NCI-H1694 (cell line): Measurements from ENCODE around the gene UBALD1.

Experiments used
- DNase-seq: peaks from one replicate; lab custom pipeline; 2025; lab: John Stamatoyannopoulos, UW

The UBALD1 gene

GRCh38 chr16:4614571-4615383 lies at the start of gene UBALD1:
UBALD1 (minus strand) TSS chr16:4614888; CDS start chr16:4614797, 91 bp downstream.
- peak; percentile 48 for DNase-seq

GRCh38 chr16:4663777-4664465 lies 49.2 kb upstream of the UBALD1 start:
- DNase-seq: no peak

GRCh38 chr16:4663465-4663776 lies 48.7 kb upstream of the UBALD1 start:
- DNase-seq: no peak

- DNase-seq: peak; percentile 72
Observed at GRCh38 chr16:4661661-4662060, 47.0 kb upstream of the UBALD1 start.

GRCh38 chr16:4660454-4661007 lies 45.8 kb upstream of the UBALD1 start:
- DNase-seq: peak; percentile 9

- DNase-seq: no peak
Observed at GRCh38 chr16:4659363-4660353, 45.0 kb upstream of the UBALD1 start.

GRCh38 chr16:4656695-4657686 lies 42.3 kb upstream of the UBALD1 start:
- DNase-seq: no peak

- DNase-seq: no peak
Observed at GRCh38 chr16:4656221-4656620, 41.5 kb upstream of the UBALD1 start.

- no peak for DNase-seq
Observed at GRCh38 chr16:4655801-4656200, 41.1 kb upstream of the UBALD1 start.

GRCh38 chr16:4654964-4655590 lies 40.4 kb upstream of the UBALD1 start:
- DNase-seq: no peak

GRCh38 chr16:4654011-4654963 lies 39.6 kb upstream of the UBALD1 start:
- no peak for DNase-seq

- no peak for DNase-seq
Observed at GRCh38 chr16:4652561-4652960, 37.9 kb upstream of the UBALD1 start.

GRCh38 chr16:4651827-4652226 lies 37.1 kb upstream of the UBALD1 start:
- DNase-seq: no peak

- DNase-seq: peak; percentile 31
Observed at GRCh38 chr16:4650443-4651074, 35.9 kb upstream of the UBALD1 start.

GRCh38 chr16:4649744-4650442 lies 35.2 kb upstream of the UBALD1 start:
- no peak for DNase-seq

- no peak for DNase-seq
Observed at GRCh38 chr16:4648917-4649316, 34.2 kb upstream of the UBALD1 start.

GRCh38 chr16:4647644-4647980 lies 32.9 kb upstream of the UBALD1 start:
- no peak for DNase-seq
